HG03575 (cell line): ENCODE data around the gene CDADC1.

Experiments used
- ATAC-seq: cut with Tn5 transposase; IDR thresholded peaks from one replicate; pipeline ENCODE4 v1.9.1; 2021; ENCODE audit not compliant: unreplicated experiment, insufficient number of reproducible peaks, low FRiP score; ENCODE audit errors: extremely low read depth

CDADC1 gene

DNA sequence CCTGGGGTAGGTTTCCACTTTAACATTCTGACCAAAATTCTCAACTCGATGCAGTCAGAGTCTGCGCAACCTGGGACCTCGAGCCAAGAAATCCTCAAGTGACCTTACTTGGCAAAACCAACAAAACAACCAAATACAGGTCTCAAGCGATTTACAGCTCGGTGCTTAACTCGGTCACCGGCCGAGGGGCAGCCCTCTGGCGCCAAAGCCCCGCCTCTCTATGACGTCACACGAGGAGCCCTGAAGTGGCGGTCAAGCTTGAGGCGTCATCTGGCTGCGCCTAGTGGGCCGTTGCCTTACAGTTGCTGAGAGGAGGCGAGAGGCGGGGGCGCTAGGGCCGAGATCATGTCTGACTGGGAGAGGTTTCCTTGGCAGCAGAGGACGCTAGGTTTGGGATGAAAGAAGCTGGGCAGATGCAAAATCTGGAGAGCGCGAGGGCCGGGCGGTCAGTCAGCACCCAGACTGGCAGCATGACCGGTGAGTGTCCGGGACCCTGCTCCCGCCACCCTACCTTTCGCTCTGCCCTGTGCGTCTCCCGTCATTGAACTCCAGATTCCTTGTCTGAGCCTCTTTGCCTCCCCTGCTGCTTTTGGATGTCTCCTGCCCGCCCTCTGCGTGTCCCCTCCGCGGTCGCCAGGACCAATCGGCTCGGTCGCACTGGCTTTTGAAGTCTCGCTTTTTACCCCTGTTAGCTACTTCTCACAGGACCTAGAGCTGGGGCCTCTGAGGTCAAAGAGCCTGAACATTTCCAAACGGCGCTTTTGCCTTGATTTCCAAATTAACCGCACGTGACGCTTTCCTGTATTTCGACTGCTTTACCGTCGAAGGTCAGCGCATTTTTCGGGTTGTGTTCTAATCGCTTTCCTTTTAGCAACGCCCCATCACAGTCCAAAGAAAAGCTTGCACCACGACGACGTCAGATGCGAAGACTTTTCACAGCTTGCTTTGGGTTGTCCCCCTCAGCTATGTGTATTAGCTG, at the start of gene CDADC1:
CDADC1 (plus strand) TSS at position 283 of the 979 bp plus-strand sequence; CDS start at position 396, 113 bp downstream.
- ATAC-seq, result peak; percentile 82

DNA sequence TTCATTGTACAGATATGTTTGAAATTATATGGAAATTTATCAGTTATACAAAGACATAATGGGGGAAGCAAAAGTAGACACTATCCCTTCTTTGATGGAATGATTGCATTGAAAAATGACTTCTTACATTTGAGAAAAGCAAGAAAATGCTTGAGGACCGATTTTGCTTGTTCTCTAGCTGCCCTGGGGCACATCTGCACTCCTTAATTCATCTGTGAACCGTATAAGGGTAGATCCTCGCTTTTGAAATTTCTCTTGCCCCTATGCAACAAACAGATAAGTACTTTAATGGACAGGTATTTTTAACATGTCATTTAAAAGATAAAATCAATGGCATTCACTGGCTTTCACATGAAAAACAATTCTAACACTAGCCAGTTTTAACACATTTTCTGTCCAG, 41.1 kb upstream of the CDADC1 start:
- no peak for ATAC-seq

DNA sequence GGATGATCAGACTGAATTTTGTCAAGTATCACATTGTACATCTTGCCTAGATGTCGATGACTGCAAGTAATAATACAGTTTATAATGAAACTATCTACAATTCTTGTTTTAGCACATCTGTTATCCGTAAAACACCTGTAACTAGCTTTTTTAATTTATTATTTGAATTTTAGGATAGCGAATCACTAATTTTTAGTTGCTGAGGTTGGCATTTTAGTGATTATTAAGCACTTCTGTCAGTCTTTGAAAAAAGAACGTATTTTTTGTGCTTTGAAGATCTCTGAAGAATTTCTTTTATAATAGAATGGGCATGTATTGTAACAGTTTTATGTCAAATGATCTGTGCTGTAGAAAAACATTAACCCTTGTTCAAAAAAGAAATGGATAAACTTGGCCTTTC, 39.1 kb upstream of the CDADC1 start:
- no peak for ATAC-seq

DNA sequence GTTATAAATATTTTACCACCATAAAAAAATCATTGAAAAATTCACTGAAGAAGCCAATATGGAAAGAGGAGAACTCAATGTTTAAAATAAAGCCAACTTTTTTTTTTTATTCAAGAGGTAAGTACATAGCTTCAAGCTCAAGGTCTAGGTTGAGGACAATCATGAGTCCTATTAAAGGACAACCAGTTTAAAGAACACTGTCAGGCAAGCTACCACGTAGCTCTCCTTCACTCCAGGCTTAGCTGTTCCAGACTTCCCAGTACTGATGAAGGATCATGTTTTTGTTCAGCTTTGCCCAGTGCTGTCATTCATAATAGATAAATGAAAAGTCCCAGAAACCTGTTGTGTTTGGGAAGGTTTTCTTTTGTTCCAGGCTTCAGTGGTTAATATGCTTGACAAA, 37.6 kb upstream of the CDADC1 start:
- no peak for ATAC-seq

DNA sequence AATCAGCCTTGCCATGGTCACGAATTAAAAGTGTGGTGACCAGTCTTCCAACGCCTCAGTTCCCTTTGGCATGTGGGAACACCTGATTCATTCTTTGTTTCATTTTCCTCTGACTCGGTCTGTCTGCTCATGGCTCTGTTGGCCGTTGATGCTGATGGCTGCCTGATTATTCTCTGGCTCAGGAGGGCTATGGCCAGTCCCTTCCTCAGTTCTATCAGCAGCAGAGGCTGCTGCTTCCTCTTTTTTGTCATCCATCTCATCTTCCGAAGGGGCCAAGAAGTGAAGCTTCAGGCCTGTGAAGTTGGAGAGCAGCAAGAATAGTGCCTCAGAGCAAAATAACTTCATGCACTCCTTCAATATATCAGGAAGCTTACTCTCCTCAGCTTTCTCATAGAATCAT, 37.1 kb upstream of the CDADC1 start:
- ATAC-seq, result no peak

DNA sequence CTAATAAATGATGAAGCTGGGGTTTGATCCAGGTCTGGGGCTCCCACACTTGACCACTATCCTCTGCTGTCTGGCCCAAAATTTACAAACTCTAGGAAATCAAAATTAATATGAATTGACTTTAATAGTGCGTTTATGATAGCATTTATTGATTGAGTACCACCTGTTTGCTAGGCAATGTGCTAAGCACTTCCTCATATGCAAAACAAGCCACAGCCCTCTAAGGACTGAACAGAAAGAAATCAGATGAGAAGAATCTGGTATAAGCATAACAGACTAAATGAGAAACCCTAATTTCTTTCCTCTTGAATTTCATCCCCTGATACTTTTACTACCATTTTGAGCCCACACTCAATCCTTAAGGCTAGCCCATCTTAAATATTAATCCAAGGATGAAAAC, 34.2 kb upstream of the CDADC1 start:
- ATAC-seq, result no peak

DNA sequence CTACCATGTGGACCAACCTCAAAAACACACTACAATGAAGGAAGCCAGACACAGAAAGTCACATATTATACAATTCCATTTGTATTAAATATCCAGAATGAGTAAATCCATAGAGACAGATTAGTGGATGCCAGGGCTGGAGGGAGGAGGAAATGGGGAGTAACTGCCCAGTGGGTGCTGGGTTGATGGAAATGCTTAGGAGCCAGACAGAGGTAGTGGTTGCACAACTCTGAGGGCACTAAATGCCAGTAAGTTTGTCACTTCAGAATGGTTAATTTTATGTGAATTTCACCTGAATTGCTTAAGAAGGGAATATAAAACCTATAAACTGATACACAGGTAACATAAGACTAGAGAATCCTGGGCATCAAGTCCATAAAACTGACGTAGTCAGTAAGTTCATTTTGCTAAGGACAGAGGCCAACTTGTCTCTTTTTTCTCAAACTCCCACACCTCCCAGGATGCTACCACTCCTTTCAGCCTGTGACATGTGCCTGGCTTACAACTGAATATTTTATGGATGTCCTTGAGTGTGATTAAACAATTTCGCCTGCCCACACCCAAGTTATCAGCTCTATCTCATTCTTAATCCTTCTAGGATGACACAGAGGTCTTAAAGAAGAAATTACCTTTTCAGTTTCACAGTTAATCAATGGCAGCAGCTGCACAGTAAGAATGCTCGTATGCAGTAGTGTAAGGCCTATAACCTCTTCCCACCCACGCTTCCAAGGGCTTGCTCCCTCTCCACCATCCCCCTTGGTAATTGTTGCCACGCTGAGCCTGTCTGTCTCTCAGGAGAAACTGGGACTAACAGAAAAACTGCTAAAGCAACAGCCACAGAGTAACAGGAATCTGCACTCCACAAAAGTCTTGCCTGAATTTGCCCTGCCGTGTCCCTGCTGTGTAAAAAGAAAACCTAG, 33.5 kb upstream of the CDADC1 start:
- ATAC-seq, result no peak

DNA sequence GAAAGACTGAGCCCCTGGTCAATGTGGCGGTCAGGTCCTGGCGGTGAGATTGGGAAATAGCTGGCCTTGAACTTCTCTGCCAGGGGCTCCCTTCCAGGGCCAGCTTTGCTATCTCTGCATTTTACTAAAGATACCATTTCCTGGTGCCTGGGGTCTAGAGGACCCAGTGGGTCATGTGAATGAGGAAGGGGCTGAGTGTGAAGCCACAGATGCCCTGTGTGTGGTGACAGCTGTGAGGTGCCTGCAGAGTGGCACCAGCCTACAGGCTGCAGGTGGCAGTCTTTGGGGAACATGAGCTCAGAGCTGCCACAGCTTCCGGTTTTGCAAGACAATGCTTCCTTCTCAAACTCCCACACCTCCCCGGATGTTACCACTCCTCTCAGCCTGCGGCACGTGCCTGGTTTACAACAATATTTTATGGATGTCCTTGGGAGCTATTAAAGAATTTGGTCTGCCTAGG, 32.8 kb upstream of the CDADC1 start:
- ATAC-seq, result no peak

DNA sequence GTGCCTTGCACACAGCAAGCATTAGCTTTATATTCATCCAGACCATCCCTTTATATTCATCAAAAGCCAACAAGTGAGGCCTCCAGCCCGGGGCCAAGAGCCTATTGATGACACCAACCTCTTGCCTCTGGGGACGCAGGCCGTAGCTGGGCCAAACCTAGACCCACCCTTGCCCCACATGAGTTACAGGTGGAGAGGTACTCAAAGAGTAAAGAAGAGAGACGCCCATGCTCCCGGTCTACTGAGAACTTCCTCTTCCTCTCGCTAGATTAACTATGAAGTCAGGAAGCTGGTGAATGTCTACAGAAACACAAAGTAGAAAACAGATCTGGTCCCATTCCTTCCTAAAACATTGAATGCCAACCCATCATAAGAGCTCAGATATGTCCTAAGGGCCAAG, 31.4 kb upstream of the CDADC1 start:
- ATAC-seq, result no peak

DNA sequence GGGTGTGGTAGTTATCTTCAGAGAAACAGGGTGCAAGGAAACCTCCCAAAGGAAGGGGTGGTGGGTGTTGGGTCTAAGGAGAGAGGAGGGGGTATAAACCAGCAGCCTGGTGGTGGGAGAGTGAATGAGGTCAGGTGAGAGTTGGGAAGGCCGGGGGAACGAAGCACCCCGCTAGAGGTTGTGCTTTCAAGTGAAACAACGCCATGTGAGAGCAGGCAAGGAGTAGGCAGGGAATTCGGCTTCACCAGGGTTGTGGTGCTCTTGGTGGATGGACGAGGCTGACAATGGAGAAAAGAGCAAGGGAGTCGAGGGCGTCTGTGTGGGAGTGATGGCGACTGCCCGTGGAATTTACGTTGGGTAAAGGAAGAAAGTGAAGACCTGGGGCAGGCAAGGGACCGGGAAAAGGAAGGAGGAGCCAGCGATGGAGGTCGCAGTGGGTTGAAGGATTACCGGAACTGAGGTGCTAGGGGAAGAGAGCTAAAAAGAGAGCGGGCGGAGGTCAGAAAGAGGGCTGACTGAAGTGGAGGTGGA, 29.7 kb upstream of the CDADC1 start:
- ATAC-seq, result no peak

DNA sequence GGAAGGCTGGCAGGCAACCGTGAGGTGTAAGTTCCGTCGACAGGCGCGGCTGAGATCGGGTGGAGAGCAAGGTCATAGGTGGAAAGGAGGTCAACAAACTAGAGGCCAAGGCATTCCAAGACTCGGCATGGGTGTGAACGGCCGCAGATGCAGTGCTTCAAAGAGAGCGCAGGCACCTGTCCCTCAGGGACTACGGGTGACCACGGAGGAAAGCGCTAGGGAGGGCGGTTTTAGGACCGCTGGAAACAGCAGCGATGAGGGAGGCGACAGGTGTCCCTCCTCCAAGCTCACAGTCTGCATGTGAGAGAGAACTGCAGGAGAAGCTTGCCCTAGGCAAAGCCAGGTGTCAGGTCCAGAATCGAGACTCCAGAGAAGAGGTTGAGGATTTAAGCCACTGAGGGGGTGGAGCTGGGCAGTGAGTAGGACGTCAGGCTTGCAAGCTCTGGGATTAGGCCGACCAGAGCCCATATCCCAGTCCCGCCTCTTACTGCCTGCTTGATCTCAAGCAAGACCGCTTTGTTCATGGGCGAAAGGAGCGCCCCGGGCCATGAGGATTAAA, 29.2 kb upstream of the CDADC1 start:
- no peak for ATAC-seq

DNA sequence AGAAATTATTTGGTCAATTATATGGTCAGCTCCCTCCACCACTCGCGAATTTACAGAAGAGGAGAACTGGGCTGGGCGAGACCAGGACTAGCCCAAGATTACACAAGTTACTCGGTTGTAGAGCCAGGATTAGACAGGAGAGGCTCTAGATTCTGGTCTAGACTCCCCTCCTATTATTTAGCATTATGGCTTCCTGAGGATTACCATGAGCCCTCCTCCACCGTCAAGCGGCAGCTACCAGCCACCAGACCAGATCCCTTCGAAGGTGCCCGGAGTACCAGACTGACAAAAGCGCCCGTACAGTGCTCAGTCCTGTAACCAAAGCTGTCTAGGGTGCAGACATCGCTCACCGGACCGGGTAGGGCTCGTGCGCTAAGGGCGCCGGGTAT, 28.1 kb upstream of the CDADC1 start:
- ATAC-seq, result no peak

DNA sequence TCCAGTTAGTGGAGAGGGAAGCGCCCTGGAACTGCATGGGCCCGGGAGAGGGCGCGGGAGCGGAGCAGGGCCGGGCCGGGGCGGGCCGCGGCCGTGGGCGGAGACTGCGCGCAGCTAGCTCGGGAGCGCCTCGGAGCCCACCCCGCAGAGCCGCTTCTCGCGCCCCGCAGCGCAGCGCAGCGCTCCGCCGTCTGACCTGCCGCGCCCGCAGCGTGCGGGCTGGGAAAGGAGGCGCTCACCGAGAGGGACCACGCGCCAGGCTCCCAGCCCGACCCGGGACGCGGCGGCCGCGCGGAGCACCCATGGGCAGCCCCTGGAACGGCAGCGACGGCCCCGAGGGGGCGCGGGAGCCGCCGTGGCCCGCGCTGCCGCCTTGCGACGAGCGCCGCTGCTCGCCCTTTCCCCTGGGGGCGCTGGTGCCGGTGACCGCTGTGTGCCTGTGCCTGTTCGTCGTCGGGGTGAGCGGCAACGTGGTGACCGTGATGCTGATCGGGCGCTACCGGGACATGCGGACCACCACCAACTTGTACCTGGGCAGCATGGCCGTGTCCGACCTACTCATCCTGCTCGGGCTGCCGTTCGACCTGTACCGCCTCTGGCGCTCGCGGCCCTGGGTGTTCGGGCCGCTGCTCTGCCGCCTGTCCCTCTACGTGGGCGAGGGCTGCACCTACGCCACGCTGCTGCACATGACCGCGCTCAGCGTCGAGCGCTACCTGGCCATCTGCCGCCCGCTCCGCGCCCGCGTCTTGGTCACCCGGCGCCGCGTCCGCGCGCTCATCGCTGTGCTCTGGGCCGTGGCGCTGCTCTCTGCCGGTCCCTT, 27.5 kb upstream of the CDADC1 start, which contains the start of gene MLNR:
MLNR (plus strand) TSS at position 303 of the 820 bp plus-strand sequence; CDS start at position 303, 0 bp downstream.
- ATAC-seq, result no peak

DNA sequence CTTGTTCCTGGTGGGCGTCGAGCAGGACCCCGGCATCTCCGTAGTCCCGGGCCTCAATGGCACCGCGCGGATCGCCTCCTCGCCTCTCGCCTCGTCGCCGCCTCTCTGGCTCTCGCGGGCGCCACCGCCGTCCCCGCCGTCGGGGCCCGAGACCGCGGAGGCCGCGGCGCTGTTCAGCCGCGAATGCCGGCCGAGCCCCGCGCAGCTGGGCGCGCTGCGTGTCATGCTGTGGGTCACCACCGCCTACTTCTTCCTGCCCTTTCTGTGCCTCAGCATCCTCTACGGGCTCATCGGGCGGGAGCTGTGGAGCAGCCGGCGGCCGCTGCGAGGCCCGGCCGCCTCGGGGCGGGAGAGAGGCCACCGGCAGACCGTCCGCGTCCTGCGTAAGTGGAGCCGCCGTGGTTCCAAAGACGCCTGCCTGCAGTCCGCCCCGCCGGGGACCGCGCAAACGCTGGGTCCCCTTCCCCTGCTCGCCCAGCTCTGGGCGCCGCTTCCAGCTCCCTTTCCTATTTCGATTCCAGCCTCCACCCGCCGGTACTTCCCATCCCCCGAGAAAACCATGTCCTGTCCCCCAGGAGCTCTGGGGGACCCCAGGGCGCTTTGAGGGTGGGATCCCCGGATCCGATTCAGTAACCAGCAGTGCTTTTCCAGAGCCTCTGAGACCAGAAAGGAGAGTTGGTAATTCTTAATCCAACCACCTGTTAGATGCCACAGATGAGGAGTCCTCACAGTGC, 26.7 kb upstream of the CDADC1 start:
- no peak for ATAC-seq

DNA sequence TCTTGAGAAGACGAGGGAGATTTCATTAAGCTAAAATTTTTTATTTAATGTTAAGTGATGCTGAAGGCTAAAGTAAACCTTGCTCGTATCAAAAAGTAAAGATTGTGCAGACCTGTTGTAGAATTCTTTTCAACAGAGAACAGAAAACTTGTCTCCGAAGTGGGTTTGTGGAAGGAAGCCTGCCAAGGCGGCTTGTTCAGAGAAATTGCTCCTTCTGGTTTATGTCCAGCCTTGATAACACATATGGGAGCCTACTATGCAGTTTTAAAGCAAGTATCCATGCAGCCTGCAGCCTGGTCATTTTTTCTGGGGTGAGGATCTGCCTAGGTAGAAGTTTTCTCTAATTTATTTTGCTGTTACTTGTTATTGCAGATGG, 26.1 kb upstream of the CDADC1 start:
- no peak for ATAC-seq

DNA sequence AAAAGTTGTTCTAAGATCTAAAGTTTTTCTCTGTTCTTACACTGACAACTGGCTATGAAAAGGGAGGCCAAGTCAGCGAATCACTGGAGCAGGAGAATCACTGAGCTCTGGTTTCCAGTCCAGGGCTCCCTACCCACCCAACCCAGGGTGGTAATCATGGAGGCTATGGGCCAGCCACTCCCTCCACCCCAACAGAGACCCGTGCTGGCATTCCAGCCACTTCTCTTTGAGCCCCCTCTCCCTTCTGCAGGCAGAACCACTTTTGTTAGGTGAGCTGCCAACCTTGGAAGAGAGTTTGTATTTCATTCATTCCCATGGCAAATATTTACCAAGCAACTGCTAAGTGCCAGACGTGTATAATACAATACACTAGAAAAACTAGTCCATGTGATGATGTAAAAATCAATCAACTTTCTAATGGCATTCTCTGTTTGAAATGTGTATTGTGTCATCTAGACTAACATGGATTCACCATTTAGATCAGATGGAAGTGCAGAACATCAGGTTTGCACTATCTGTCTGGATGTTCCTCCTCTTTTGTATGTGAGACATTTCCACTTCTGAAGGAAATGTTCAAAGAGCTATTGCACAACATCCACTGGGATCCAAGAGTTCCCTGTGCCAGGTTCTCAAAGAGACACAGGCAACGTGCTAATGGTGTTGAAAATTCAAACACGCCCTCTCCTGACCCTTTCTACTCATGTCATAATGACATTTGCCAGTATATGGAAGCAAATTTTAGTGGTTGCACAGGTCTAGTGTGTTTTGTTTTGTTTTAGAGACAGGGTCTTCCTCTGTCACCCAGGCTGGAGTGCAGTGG, 22.3 kb upstream of the CDADC1 start:
- ATAC-seq, result no peak

DNA sequence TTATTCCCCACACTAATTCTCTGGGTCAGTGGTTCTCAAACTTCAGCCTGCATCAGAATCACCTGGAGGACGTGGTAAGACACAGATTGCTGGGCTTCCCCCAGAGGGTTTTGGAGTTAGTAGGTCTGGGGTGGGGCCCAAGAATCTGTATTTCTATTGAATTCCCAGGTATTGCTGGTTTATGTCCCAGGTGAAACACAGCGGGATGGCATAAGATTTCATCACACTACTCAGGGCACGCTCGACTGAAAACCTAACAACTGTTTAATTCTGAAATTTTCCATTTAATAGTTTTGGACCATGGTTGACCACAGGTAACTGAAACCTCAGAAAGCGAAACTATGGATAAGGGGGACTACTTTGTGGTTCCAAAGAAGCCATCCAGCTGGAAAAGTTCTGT, 21.1 kb upstream of the CDADC1 start:
- no peak for ATAC-seq
